ENCODE data around the gene MFAP2.

The MFAP2 gene

GRCh38 chr1:16980473-16981268 lies at the start of gene MFAP2:
Gene MFAP2 (minus strand): TSS chr1:16980620. CDS start chr1:16978273, 2,347 bp downstream.
- peak within 1 kb of the TSS in 2 of 5 donors; percentile 20 to 48 for H3K9ac ChIP-seq (ENCODE audit: low read length in 5 of 5)
- H3K27me3 ChIP-seq (ENCODE audit: control insufficient read depth in 5 of 5, insufficient read depth in 4 of 5, low read length in 5 of 5), result peaks cover 0 to 5% (median 3%) of the 10 kb centered on the region in 5 donors
- peak within 1 kb of the TSS in 4 of 5 donors; percentile 6 to 58 (median 30) for H3K4me3 ChIP-seq (ENCODE audit: low read depth in 1 of 5, low read length in 5 of 5)
- peaks cover 0 to 2% (median under 1%) of the 10 kb centered on the region in 5 donors for H3K36me3 ChIP-seq (ENCODE audit: control insufficient read depth in 5 of 5, insufficient read depth in 5 of 5, low read length in 5 of 5)
- H3K4me1 ChIP-seq (ENCODE audit: control insufficient read depth in 5 of 5, insufficient read depth in 5 of 5, low read length in 5 of 5), result peaks cover 2 to 39% (median 27%) of the 10 kb centered on the region in 5 donors
- H3K9me3 ChIP-seq (ENCODE audit: control insufficient read depth in 5 of 5, low read length in 5 of 5), result no peaks in the 10 kb centered on the region
- no peak within 1 kb of the TSS for H3K27ac ChIP-seq (ENCODE audit: low read depth, low read length)

- H3K36me3 ChIP-seq (ENCODE audit: control insufficient read depth in 5 of 5, insufficient read depth in 5 of 5, low read length in 5 of 5), result peaks cover 14 to 68% (median 48%) of the 10 kb centered on the region in 5 donors
- no peak overlapping the region for H3K27ac ChIP-seq (ENCODE audit: low read depth, low read length)
- no peak overlapping the region for H3K9ac ChIP-seq (ENCODE audit: low read length in 5 of 5)
- H3K27me3 ChIP-seq (ENCODE audit: control insufficient read depth in 5 of 5, insufficient read depth in 4 of 5, low read length in 5 of 5), result no peaks in the 10 kb centered on the region
- H3K4me3 ChIP-seq (ENCODE audit: low read depth in 1 of 5, low read length in 5 of 5), result no peak overlapping the region
- H3K9me3 ChIP-seq (ENCODE audit: control insufficient read depth in 5 of 5, low read length in 5 of 5), result no peaks in the 10 kb centered on the region
- peaks cover 0 to 20% (median 13%) of the 10 kb centered on the region in 5 donors for H3K4me1 ChIP-seq (ENCODE audit: control insufficient read depth in 5 of 5, insufficient read depth in 5 of 5, low read length in 5 of 5)
These were observed 49.8 kb upstream of the MFAP2 start for GRCh38 chr1:17030206-17030605.

GRCh38 chr1:17028662-17029188 lies 48.3 kb upstream of the MFAP2 start:
- Histone ChIP-seq H3K4me3 (ENCODE audit: low read depth in 1 of 5, low read length in 5 of 5) (no peak overlapping the region), H3K27ac (ENCODE audit: low read depth, low read length) (no peak overlapping the region), H3K36me3 (ENCODE audit: control insufficient read depth in 5 of 5, insufficient read depth in 5 of 5, low read length in 5 of 5) (peaks cover 14 to 79% (median 60%) of the 10 kb centered on the region in 5 donors), H3K9ac (ENCODE audit: low read length in 5 of 5) (no peak overlapping the region), H3K9me3 (ENCODE audit: control insufficient read depth in 5 of 5, low read length in 5 of 5) (no peaks in the 10 kb centered on the region), H3K4me1 (ENCODE audit: control insufficient read depth in 5 of 5, insufficient read depth in 5 of 5, low read length in 5 of 5) (peaks cover 0 to 20% (median 13%) of the 10 kb centered on the region in 5 donors), H3K27me3 (ENCODE audit: control insufficient read depth in 5 of 5, insufficient read depth in 4 of 5, low read length in 5 of 5) (no peaks in the 10 kb centered on the region)

GRCh38 chr1:17027900-17028299 lies 47.5 kb upstream of the MFAP2 start:
- no peak overlapping the region for H3K4me3 ChIP-seq (ENCODE audit: low read depth in 1 of 5, low read length in 5 of 5)
- no peaks in the 10 kb centered on the region for H3K9me3 ChIP-seq (ENCODE audit: control insufficient read depth in 5 of 5, low read length in 5 of 5)
- H3K27ac ChIP-seq (ENCODE audit: low read depth, low read length), result no peak overlapping the region
- H3K4me1 ChIP-seq (ENCODE audit: control insufficient read depth in 5 of 5, insufficient read depth in 5 of 5, low read length in 5 of 5), result peaks cover 0 to 20% (median 15%) of the 10 kb centered on the region in 5 donors
- H3K27me3 ChIP-seq (ENCODE audit: control insufficient read depth in 5 of 5, insufficient read depth in 4 of 5, low read length in 5 of 5), result no peaks in the 10 kb centered on the region
- H3K9ac ChIP-seq (ENCODE audit: low read length in 5 of 5), result no peak overlapping the region
- H3K36me3 ChIP-seq (ENCODE audit: control insufficient read depth in 5 of 5, insufficient read depth in 5 of 5, low read length in 5 of 5), result peaks cover 15 to 81% (median 62%) of the 10 kb centered on the region in 5 donors

GRCh38 chr1:17027403-17027802 lies 47.0 kb upstream of the MFAP2 start:
- no peaks in the 10 kb centered on the region for H3K9me3 ChIP-seq (ENCODE audit: control insufficient read depth in 5 of 5, low read length in 5 of 5)
- peaks cover 16 to 81% (median 62%) of the 10 kb centered on the region in 5 donors for H3K36me3 ChIP-seq (ENCODE audit: control insufficient read depth in 5 of 5, insufficient read depth in 5 of 5, low read length in 5 of 5)
- no peak overlapping the region for H3K4me3 ChIP-seq (ENCODE audit: low read depth in 1 of 5, low read length in 5 of 5)
- no peak overlapping the region for H3K27ac ChIP-seq (ENCODE audit: low read depth, low read length)
- peaks cover 0 to 20% (median 15%) of the 10 kb centered on the region in 5 donors for H3K4me1 ChIP-seq (ENCODE audit: control insufficient read depth in 5 of 5, insufficient read depth in 5 of 5, low read length in 5 of 5)
- no peak overlapping the region for H3K9ac ChIP-seq (ENCODE audit: low read length in 5 of 5)
- H3K27me3 ChIP-seq (ENCODE audit: control insufficient read depth in 5 of 5, insufficient read depth in 4 of 5, low read length in 5 of 5), result no peaks in the 10 kb centered on the region

GRCh38 chr1:17024721-17025120 lies 44.3 kb upstream of the MFAP2 start:
- no peak overlapping the region for H3K27ac ChIP-seq (ENCODE audit: low read depth, low read length)

GRCh38 chr1:17023573-17023972 lies 43.2 kb upstream of the MFAP2 start:
- no peak overlapping the region for H3K9ac ChIP-seq (ENCODE audit: low read length in 5 of 5)
- H3K27ac ChIP-seq (ENCODE audit: low read depth, low read length), result no peak overlapping the region
- peaks cover 27 to 98% (median 86%) of the 10 kb centered on the region in 5 donors for H3K36me3 ChIP-seq (ENCODE audit: control insufficient read depth in 5 of 5, insufficient read depth in 5 of 5, low read length in 5 of 5)

More at GRCh38 chr1:17024721-17025120, 44.3 kb upstream of the MFAP2 start:
- H3K4me3 ChIP-seq (ENCODE audit: low read depth in 1 of 5, low read length in 5 of 5), result no peak overlapping the region
- no peaks in the 10 kb centered on the region for H3K27me3 ChIP-seq (ENCODE audit: control insufficient read depth in 5 of 5, insufficient read depth in 4 of 5, low read length in 5 of 5)
- peaks cover 0 to 20% (median 15%) of the 10 kb centered on the region in 5 donors for H3K4me1 ChIP-seq (ENCODE audit: control insufficient read depth in 5 of 5, insufficient read depth in 5 of 5, low read length in 5 of 5)
- H3K36me3 ChIP-seq (ENCODE audit: control insufficient read depth in 5 of 5, insufficient read depth in 5 of 5, low read length in 5 of 5), result peaks cover 18 to 92% (median 80%) of the 10 kb centered on the region in 5 donors
- no peak overlapping the region for H3K9ac ChIP-seq (ENCODE audit: low read length in 5 of 5)
- no peaks in the 10 kb centered on the region for H3K9me3 ChIP-seq (ENCODE audit: control insufficient read depth in 5 of 5, low read length in 5 of 5)

GRCh38 chr1:17023102-17023501 lies 42.7 kb upstream of the MFAP2 start:
- H3K36me3 ChIP-seq (ENCODE audit: control insufficient read depth in 5 of 5, insufficient read depth in 5 of 5, low read length in 5 of 5), result peaks cover 27 to 98% (median 86%) of the 10 kb centered on the region in 5 donors
- no peak overlapping the region for H3K27ac ChIP-seq (ENCODE audit: low read depth, low read length)
- H3K9ac ChIP-seq (ENCODE audit: low read length in 5 of 5), result no peak overlapping the region
- H3K27me3 ChIP-seq (ENCODE audit: control insufficient read depth in 5 of 5, insufficient read depth in 4 of 5, low read length in 5 of 5), result no peaks in the 10 kb centered on the region
- no peaks in the 10 kb centered on the region for H3K9me3 ChIP-seq (ENCODE audit: control insufficient read depth in 5 of 5, low read length in 5 of 5)
- peaks cover 0 to 13% (median 10%) of the 10 kb centered on the region in 5 donors for H3K4me1 ChIP-seq (ENCODE audit: control insufficient read depth in 5 of 5, insufficient read depth in 5 of 5, low read length in 5 of 5)
- H3K4me3 ChIP-seq (ENCODE audit: low read depth in 1 of 5, low read length in 5 of 5), result no peak overlapping the region

More at GRCh38 chr1:17023573-17023972, 43.2 kb upstream of the MFAP2 start:
- no peaks in the 10 kb centered on the region for H3K27me3 ChIP-seq (ENCODE audit: control insufficient read depth in 5 of 5, insufficient read depth in 4 of 5, low read length in 5 of 5)
- H3K4me3 ChIP-seq (ENCODE audit: low read depth in 1 of 5, low read length in 5 of 5), result no peak overlapping the region
- peaks cover 0 to 15% (median 14%) of the 10 kb centered on the region in 5 donors for H3K4me1 ChIP-seq (ENCODE audit: control insufficient read depth in 5 of 5, insufficient read depth in 5 of 5, low read length in 5 of 5)
- no peaks in the 10 kb centered on the region for H3K9me3 ChIP-seq (ENCODE audit: control insufficient read depth in 5 of 5, low read length in 5 of 5)

GRCh38 chr1:17021896-17022295 lies 41.5 kb upstream of the MFAP2 start:
- peaks cover 22 to 94% (median 81%) of the 10 kb centered on the region in 5 donors for H3K36me3 ChIP-seq (ENCODE audit: control insufficient read depth in 5 of 5, insufficient read depth in 5 of 5, low read length in 5 of 5)

GRCh38 chr1:17020502-17020901 lies 40.1 kb upstream of the MFAP2 start:
- Histone ChIP-seq H3K36me3 (ENCODE audit: control insufficient read depth in 5 of 5, insufficient read depth in 5 of 5, low read length in 5 of 5) (peaks cover 18 to 81% (median 70%) of the 10 kb centered on the region in 5 donors), H3K27ac (ENCODE audit: low read depth, low read length) (no peak overlapping the region)

More at GRCh38 chr1:17021896-17022295, 41.5 kb upstream of the MFAP2 start:
- no peak overlapping the region for H3K27ac ChIP-seq (ENCODE audit: low read depth, low read length)
- H3K4me1 ChIP-seq (ENCODE audit: control insufficient read depth in 5 of 5, insufficient read depth in 5 of 5, low read length in 5 of 5), result peaks cover 0 to 2% (median 0%) of the 10 kb centered on the region in 5 donors
- H3K27me3 ChIP-seq (ENCODE audit: control insufficient read depth in 5 of 5, insufficient read depth in 4 of 5, low read length in 5 of 5), result no peaks in the 10 kb centered on the region
- H3K4me3 ChIP-seq (ENCODE audit: low read depth in 1 of 5, low read length in 5 of 5), result no peak overlapping the region
- no peaks in the 10 kb centered on the region for H3K9me3 ChIP-seq (ENCODE audit: control insufficient read depth in 5 of 5, low read length in 5 of 5)
- no peak overlapping the region for H3K9ac ChIP-seq (ENCODE audit: low read length in 5 of 5)

More at GRCh38 chr1:17020502-17020901, 40.1 kb upstream of the MFAP2 start:
- Histone ChIP-seq H3K9me3 (ENCODE audit: control insufficient read depth in 5 of 5, low read length in 5 of 5) (no peaks in the 10 kb centered on the region), H3K9ac (ENCODE audit: low read length in 5 of 5) (no peak overlapping the region), H3K4me1 (ENCODE audit: control insufficient read depth in 5 of 5, insufficient read depth in 5 of 5, low read length in 5 of 5) (peaks cover 1 to 12% (median 8%) of the 10 kb centered on the region in 5 donors), H3K4me3 (ENCODE audit: low read depth in 1 of 5, low read length in 5 of 5) (no peak overlapping the region), H3K27me3 (ENCODE audit: control insufficient read depth in 5 of 5, insufficient read depth in 4 of 5, low read length in 5 of 5) (no peaks in the 10 kb centered on the region)

Measured in subcutaneous abdominal adipose tissue (tissue), 5 donors.